Lower leg skin (tissue), 3 donors: ENCODE data around the gene ABCG1.

Experiments
- CTCF ChIP-seq, 3 donors: fragments of 450-650 bp; IDR thresholded peaks; one replicate each; pipeline ENCODE4 v1.5.1; 2016; ENCODE audit warnings: antibody characterized with exemption in 3 of 3, mild to moderate bottlenecking in 3 of 3, moderate library complexity in 2 of 3
- POLR2A ChIP-seq, 2 donors: fragments of 450-650 bp; IDR thresholded peaks; one replicate each; pipeline ENCODE4 v1.6.1; 2016 to 2017; ENCODE audit warnings: antibody characterized with exemption in 2 of 2, mild to moderate bottlenecking in 1 of 2, moderate library complexity in 1 of 2

GRCh38 chr21:42226626-42227025 is 7.7 kb downstream of the ABCG1 start:
- TF ChIP-seq CTCF (IDR thresholded peaks at IDR 0.05) (no peak), POLR2A (IDR thresholded peaks at IDR 0.05) (no peak)
